Stimulated activated CD8-positive, alpha-beta memory T cell treated with anti-CD3 and anti-CD28 coated beads, Interleukin-2, amount 100 ng/mL, for 48 hours (primary cell): Measurements from ENCODE around the gene CALHM5.

Source experiments
- DNase-seq, 2 donors: peaks; one replicate each; pipeline ENCODE4 v3.0.0-alpha.2; 2020; ENCODE audit warnings: low read depth in 2 of 2

The CALHM5 gene

DNA sequence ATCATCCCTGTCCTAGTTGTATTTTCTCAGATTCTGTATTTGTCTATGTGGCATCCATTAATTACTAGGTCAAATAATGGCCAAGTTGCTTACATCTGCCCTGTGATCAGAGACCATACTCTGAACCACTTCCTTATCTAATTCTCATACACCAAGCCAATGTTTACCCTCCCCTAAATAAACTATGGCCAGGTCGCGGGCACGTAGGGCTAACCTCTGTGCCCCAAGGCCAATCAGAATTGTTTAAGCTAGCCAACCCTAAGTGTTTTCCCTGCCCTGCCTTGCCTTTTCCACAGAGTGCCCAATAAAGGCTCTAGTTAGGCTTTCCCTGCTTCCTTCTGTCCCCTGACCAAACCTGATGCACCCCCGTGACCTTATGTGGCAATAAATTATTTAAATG is 39.4 kb downstream of the CALHM5 start:
- DNase-seq = no peak

DNA sequence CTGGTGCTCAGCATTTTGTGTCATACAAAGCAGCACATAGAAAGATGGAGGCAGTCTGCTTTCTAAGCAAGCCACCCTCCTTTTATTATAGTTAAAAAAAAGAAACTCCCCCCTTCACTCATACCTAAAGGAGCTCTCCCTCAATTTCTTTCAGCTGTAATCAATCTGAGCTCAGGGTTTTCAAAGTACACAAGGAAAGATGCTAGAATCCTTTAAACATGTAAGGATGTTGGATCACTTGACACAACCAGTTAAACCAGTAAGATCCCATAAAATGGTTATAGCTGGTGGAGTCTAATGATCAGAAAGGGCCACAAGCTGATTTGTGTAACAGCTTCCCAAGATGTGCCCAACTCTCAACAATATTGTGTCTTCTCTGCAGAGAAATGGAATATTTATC is 42.0 kb downstream of the CALHM5 start, which contains the start of gene CALHM4:
TSS of gene CALHM4 (plus strand) at position 301 of the 400 bp plus-strand sequence. CDS start at position 344, 43 bp downstream.
- DNase-seq = no peak

DNA sequence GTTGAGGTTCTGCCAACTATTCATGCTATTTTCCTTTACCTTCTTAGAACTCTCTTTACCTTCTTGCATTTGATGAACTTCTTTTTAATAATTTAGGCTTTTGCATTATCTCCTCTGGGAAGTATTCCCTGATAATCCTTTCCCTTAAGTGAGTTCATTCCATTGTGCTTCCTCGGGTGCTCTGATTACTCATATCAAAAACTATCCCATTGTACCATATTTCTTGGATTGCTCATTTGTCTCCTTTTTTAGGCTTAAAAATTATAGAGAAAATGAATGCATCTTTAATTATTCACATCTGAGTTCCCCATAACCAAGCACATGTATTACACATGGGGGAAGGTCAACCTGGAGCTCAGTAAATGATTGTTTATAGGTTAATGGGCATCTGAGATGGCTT is 44.6 kb downstream of the CALHM5 start:
- DNase-seq = no peak

DNA sequence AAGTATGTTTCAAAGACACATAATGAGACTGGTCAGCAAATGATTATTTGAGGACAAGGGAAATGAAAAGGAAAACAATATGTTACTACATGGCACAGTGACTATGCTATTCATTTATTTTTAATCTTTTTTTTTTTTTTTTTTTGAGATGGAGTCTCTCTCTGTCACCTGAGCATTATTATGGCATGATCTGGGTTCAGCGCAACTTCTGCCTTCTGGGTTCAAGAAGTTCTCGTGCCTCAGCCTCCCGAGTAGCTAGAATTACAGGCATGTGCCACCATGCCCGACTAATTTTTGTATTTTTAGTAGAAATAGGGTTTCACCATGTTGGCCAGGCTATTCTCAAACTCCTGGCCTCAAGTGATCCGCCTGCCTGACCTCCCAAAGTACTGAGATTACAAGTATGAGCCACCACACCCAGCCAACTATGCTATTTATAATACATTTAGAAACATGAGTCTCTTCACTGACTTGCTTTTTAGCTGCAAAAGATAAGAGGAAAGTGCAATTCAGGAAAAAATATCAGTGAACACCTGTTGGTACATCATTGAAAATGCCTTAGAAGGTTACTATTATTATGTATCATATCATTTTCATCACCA is 45.5 kb downstream of the CALHM5 start:
- DNase-seq = no peak

DNA sequence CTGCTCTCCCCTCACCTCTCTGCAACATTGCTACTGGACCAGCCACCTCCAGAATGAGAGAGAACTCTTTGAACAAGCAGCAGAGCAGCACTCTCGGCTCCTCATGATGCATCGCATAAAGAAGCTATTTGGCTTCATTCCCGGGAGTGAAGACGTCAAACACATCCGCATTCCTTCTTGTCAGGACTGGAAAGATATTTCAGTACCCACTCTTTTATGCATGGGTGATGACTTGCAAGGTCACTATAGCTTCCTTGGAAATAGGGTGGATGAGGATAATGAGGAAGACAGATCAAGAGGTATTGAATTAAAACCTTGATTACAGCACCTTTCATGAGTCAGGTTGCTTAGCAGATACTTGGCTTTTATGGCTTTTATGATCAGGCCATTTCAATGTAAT is 46.5 kb downstream of the CALHM5 start:
- no peak for DNase-seq

DNA sequence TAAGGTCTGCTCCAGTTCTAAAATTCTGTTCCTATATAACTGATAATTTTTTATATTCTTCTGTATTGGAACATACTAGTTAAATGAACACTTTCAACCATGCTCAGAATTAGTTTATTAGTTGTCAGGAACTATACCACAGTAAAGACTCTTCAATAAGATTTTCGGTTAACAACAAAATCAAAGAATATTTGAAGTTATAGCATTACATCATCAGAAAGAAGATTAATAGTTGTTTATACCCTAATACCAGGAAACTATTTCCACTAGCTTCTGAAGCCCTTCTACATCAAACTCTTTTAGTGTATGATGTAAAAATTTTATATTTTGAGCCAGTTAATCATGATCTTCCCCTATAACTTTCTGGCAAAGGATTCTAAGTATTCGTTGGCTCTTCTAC is 48.7 kb downstream of the CALHM5 start:
- no peak for DNase-seq

DNA sequence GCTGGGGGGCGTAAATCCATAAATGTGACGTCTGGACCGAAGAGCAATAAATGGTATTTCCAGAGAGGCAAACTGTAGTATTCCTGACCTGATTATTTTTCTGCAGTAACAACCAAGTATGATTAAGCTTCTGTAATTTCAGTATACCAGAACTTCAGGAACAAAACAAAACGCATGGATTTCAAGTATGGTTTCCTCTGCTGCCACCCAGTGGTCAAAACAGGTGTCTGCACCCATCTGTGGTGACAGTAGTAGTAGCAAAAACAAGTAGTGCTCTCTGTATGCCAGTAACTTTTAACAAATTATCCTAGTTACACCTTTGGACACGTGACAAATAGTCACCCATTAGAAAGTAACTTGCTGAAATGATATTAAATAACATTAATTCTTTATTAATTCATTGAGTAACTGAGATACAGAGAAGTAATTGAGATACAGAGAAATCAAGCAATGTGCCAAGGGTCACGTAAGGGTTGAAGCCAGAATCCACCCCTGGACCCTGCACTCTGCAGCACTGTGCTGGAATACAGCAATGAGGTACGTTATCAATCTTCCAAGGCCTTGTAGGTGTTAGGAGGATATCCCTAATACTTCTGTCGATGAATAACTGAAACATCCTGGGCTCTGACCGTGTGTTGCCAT is 50.1 kb downstream of the CALHM5 start:
- peak; percentile 27 to 41 for DNase-seq

DNA sequence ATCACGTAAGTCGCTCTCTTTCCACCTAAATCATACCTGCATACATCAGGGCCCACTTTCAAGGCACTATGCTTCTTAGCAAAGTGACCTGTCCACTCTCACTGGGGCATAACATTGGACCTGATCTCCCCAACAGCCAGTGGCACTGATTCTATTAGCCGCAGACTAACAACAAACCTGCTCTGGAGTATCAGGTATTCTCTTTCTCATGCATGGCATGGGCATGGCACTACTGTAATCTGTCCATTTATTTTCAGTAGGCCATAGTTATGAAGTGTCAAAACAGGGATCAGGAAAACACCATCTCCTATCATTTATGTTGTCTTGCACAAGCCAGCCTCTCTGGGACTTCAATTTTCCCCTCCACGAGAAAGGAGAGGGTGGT is 50.6 kb downstream of the CALHM5 start:
- no peak for DNase-seq

DNA sequence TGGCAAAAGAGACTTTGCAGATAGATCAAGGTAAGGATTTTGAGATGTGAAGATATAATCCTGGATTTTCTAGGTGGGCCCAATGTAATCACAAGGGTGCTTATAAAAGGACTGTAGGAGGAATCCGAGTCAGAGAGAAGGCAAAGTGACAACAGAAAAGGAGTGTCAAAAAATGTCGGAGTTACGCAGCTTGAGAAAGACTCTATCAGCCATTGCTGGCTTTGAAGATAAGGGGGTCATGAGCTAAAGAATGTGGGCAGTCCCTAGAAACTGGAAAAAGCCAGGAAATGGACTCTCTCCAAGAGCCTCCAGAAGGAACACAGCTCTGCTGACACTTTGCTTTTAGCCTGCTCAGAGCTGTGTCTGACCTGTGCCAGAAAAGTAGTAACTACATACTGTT is 51.2 kb downstream of the CALHM5 start:
- no peak for DNase-seq

DNA sequence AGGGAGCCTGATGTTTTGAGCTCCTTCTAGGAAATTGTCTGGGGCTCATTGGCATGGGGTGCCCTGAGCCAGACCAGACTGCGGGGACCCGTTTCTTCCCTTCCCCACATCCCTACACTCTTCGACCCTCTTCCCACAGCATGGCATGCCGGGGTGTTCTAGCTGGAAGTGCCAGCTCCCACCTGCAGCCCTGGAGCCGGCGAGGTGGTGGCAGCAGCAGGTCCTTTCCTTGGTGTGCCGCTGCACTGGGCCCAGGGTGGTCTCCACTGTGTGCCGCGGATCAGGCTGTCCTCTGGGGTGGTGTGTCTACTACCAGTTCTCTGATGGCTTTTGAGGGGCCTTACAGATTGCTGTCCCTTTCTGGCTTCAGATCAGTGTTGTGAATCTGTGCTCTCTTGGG is 52.4 kb downstream of the CALHM5 start:
- DNase-seq = no peak

DNA sequence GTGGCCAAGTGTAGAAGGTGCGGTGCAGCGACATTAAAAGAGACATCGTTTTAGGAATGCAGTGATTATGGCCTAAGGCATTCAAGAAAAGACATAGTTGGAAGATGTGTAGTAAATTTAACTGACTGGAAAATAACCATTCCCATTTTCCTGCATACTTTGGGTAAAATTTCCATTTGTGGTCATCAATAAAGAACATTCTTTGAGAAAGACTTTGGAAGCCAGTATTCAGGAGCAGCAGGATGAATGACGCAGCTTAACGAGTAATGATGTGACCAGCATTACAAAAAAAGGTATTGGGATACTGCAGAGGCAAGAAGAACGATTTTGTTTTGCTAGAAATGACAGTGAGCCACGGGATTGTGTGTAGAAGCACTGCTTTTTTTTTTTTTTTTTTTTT is 52.9 kb downstream of the CALHM5 start:
- DNase-seq = no peak

DNA sequence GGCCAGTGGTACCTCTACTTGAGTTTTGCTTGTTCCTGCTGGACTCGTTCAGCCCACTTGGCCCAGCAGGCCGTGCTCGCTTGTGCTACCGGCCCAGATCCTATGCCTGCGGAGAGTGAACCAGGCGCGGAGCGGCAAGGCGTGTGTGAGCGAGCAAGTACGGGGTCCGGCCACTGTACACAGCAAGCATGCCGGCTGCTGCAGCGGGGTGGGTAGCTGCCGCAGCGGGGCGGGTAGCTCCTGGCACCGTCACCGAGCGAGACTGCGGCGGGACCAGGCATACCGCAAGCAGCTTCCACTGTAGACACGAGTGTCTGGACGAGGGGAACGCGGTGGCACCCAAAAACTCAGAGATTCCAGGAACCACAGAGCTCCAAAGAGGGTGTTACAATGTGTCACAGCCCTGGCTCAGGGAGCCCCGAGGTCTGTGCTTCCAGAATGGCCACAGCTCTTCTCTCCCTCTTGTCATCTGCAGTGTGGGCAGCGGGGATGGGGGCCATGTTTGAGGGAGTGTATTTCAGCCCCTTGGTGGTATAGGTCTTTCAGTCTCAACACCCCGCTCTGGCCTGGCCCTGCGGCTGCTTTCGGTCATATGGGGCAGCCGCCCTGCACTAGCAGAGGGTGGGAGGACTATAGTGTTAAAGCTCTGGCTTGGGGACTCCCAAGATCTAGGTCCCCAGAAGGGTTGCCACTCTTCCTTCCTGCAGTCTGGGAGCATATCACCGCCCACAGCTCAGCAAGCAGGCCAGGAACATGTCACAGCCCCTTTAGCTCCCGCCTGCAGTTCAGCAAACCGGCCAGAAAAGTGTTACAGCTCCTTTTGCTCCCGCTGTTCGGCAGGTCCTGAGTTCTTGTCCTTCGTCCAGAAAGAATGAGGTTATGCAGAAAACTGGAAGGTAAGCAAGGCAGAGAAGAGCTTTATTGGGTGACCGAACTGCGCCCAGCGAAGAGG is 53.8 kb downstream of the CALHM5 start:
- peak in 1 of 2 donors; percentile 2 for DNase-seq

DNA sequence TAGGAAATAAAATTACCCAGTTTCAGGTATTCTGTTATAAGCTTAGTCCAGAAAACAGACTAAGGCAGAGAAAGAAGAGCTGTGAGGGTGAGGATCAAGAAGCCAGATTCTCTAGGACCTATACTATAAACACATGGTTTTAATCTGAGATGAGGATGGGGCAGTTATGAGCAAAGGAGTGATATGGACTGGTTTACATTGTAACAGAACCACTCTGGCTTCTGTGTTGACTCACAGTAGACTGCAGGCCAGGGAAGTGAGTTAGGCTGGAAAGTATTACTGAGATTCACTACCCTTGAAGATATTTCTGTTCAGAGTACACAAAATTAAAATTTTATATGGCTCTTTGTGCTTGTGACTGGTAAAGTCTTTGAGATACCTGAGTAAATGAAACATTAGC is 56.7 kb downstream of the CALHM5 start:
- no peak for DNase-seq

DNA sequence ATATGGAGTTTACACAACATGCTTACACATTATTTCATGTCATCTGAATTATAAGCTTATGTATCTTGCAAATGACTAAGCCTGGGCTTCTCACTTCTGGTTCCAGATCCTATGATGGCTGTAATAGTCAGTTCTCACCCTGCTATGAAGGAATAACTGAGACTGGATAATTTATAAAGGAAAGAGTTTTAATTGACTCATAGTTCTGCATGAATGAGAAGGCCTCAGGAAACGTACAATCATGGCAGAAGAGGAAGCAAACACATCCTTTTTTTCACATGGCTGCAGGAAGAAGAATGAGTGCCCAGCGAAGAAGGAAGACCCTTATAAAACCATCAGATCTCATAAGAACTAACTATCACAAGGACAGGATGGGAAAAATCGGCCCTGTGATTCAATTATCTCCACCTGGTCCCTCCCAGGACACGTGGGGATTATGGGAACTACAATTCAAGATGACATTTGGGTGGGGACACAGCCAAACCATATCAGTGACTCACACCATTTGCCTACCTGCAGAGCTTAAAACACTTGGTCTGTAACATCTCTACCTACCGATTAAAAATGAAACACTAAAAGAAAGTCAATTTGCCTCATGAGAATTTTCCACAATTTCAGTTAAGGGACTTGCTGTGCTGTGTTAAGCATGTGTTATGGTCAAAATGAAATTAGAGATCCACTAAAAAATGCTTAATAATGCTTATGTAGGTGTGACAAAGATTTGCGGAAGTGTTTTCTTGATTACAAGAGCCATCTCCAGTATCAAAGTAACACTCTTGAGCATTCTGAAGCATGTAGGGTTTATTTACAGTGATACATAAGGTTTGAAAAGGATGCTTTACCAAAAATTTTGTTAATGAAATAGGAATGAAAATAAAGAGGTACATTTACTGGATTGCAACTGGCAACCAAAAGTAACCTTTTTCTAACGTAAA is 57.6 kb downstream of the CALHM5 start:
- DNase-seq = no peak

DNA sequence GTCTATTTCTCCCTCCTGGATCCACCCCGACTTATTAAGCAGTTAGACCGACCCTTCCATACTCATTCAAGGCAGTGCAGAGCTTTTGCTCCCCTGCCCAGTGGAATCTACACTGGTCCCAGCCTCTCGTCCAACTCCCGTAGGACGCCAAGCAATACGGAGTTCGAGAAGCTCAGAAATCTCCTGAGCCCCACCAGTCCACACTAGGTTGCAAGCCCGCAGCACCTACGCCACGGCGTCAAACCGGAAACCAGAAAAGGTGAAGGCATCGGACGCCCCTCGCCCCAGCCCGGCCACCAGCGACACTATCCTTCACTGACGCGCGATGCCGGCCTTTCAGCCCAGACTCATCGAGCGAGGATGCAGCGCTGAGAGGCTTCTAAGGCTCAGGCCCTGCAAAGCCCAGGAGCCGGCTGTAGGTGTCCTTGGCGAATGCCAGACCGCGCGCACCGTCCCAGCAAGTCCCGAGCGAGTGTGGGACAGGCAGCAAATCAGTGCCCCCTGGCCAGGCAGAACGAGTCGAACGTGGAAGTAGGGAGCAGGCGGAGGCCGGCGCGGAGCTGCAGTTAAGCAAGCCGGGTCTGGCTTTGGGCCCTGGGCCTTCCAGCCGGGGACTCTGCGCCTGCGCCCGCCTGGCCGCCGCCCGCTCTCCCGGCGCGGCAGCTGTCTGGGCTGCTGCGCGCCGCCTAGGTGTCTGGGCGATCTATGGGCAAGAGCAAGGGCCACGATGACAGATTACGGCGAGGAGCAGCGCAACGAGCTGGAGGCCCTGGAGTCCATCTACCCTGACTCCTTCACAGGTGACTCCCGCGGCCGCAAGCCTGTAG is 59.6 kb downstream of the CALHM5 start, which contains the start of gene RWDD1:
TSS of gene RWDD1 (plus strand) at position 649 of the 827 bp plus-strand sequence. CDS start at position 728, 79 bp downstream.
- peak; percentile 94 to 95 for DNase-seq

DNA sequence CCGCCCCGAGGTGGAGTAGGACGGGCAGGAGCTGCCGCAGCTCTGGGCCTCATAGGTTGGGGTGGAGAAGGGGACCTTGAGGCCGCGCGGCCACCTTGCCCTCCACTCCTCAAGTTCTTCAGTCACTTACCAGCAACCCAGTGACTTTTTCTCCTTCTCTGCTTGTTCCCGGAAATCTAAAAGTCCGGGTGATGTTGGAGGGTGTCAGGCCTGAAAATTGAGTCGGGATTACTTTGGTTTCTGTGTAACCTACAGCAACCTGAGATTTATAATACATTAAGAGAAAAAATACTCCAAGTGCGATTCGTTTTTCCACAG is 60.2 kb downstream of the CALHM5 start:
- no peak for DNase-seq

DNA sequence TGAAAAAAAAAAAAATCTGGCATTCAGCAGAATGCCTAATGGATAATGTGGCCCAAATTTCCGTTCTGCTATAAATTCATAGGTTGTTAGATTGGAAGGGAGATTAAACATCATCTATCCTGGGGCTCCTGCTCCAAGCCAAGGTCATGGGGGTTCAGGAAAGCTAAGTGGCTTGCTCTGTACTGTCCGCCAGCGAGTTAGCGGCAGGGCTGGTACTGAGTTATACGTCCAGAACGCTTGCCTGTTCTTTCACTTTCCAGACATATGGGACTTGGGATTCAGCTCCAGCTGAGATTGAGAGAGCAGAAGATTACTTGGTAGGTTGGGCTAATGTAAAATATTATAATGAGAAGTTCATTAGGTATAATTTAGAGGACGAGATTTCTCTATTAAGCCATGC is 60.7 kb downstream of the CALHM5 start:
- no peak for DNase-seq
